IMR-90 (cell line): ENCODE results near the gene NARS2. TPM values are rescaled to one million over a fixed set of nuclear protein-coding genes. Genes with fewer than 3 reads are reported as not detected.

Experiments used
- ATAC-seq: fragments of 200-7000 bp; cut with Tn5 transposase; 2 replicates; pipeline ENCODE4 v1.9.1; 2020; ENCODE audit warnings: low read depth, mild to moderate bottlenecking, moderate library complexity
- BruUV-seq: library from RNA; stranded (reverse); fragments of 400-500 nt; replicated peaks from 2 replicates; lab custom pipeline; 2021; lab: Mats Ljungman, UMichigan
- CTCF ChIA-PET: fragments of 300-600 bp; formaldehyde crosslinking; extraction: SDS; loops from one replicate; lab custom pipeline; 2021; ENCODE audit warnings: antibody characterized with exemption; lab: Yijun Ruan, JAX
- POLR2A ChIA-PET: fragments of 300-600 bp; sonication (Branson Sonifier 250); formaldehyde crosslinking; loops from one replicate; lab custom pipeline; 2022; ENCODE audit warnings: antibody characterized with exemption; ENCODE audit not compliant: unreplicated experiment; lab: Charles Lee
- DNase-seq: peaks from one replicate; pipeline ENCODE4 v3.0.0; 2013
- H2AFZ ChIP-seq: replicated peaks from 2 replicates; pipeline ENCODE3; 2013; ENCODE audit warnings: low read length, mild to moderate bottlenecking; ENCODE audit not compliant: poor library complexity
- H2AK5ac ChIP-seq: 2 replicates; pipeline ENCODE4 v1.6.1; 2013; ENCODE audit warnings: low read depth, low read length, inconsistent platforms
- H2AK9ac ChIP-seq: replicated peaks from 2 replicates; pipeline ENCODE3; 2013; ENCODE audit warnings: mild to moderate bottlenecking, low read depth, low read length, moderate library complexity; ENCODE audit not compliant: poor library complexity
- H2BK120ac ChIP-seq: 2 replicates; pipeline ENCODE4 v1.6.1; 2013; ENCODE audit warnings: low read depth, low read length, inconsistent platforms
- H2BK15ac ChIP-seq: 3 replicates; pipeline ENCODE4 v1.6.1; 2013; ENCODE audit warnings: low read depth, low read length, inconsistent platforms
- H2BK20ac ChIP-seq: 2 replicates; pipeline ENCODE4 v1.6.1; 2013; ENCODE audit warnings: low read depth, mild to moderate bottlenecking, inconsistent platforms, low read length, moderate library complexity
- H2BK5ac ChIP-seq: 2 replicates; pipeline ENCODE4 v1.6.1; 2013; ENCODE audit warnings: mild to moderate bottlenecking, low read depth, low read length, inconsistent platforms; ENCODE audit not compliant: poor library complexity, severe bottlenecking
- H3K14ac ChIP-seq: replicated peaks from 2 replicates; pipeline ENCODE4 v1.6.1; 2013; ENCODE audit warnings: low read depth, low read length, inconsistent platforms
- H3K18ac ChIP-seq: 2 replicates; pipeline ENCODE4 v1.6.1; 2013; ENCODE audit warnings: low read depth, low read length, control low read depth
- H3K23ac ChIP-seq: 2 replicates; pipeline ENCODE4 v1.6.1; 2013; ENCODE audit warnings: low read depth, low read length, inconsistent platforms
- H3K27ac ChIP-seq: 2 replicates; pipeline ENCODE4 v1.5.1; 2013; ENCODE audit warnings: mild to moderate bottlenecking, control low read depth, low read length; ENCODE audit not compliant: insufficient read depth
- H3K27me3 ChIP-seq: 2 replicates; pipeline ENCODE4 v1.6.1; 2013; ENCODE audit warnings: low read length; ENCODE audit not compliant: control insufficient read depth, insufficient read depth
- H3K36me3 ChIP-seq: 2 replicates; pipeline ENCODE4 v1.6.1; 2013; ENCODE audit warnings: low read length, mixed read lengths; ENCODE audit not compliant: control insufficient read depth, insufficient read depth
- H3K4ac ChIP-seq: 2 replicates; pipeline ENCODE4 v1.6.1; 2013; ENCODE audit warnings: low read depth, low read length, inconsistent platforms
- H3K4me1 ChIP-seq: 2 replicates; pipeline ENCODE4 v1.6.1; 2013; ENCODE audit warnings: low read length, mixed read lengths; ENCODE audit not compliant: control insufficient read depth, insufficient read depth
- H3K4me2 ChIP-seq: 2 replicates; pipeline ENCODE4 v1.6.1; 2013; ENCODE audit warnings: low read depth, mild to moderate bottlenecking, control low read depth, low read length, moderate library complexity
- H3K4me3 ChIP-seq: 2 replicates; pipeline ENCODE4 v1.5.1; 2013; ENCODE audit warnings: low read depth, mild to moderate bottlenecking, control low read depth, low read length, moderate library complexity; ENCODE audit not compliant: insufficient read depth
- H3K56ac ChIP-seq: 2 replicates; pipeline ENCODE4 v1.6.1; 2013; ENCODE audit warnings: low read length, inconsistent platforms; ENCODE audit not compliant: insufficient read depth; ENCODE audit errors: extremely low read depth
- H3K79me1 ChIP-seq, 2 experiments: 2 replicates each; pipeline ENCODE4 v1.6.1; 2013; ENCODE audit warnings: low read length in 2 of 2, inconsistent platforms in 1 of 2, low read depth in 1 of 2
- H3K9ac ChIP-seq: 2 replicates; pipeline ENCODE4 v1.6.1; 2013; ENCODE audit warnings: low read depth, low read length, control low read depth
- H3K9me1 ChIP-seq: 2 replicates; pipeline ENCODE4 v1.6.1; 2013; ENCODE audit warnings: low read length, inconsistent platforms; ENCODE audit not compliant: insufficient read depth
- H3K9me3 ChIP-seq: 2 replicates; pipeline ENCODE4 v1.6.1; 2013; ENCODE audit warnings: low read length; ENCODE audit not compliant: control insufficient read depth, insufficient read depth
- H4K20me1 ChIP-seq: 2 replicates; pipeline ENCODE4 v1.6.1; 2013; ENCODE audit warnings: low read length, inconsistent platforms; ENCODE audit not compliant: insufficient read depth
- H4K5ac ChIP-seq: 2 replicates; pipeline ENCODE4 v1.6.1; 2013; ENCODE audit warnings: mild to moderate bottlenecking, low read depth, low read length, control low read depth
- H4K8ac ChIP-seq, 2 experiments: 2 replicates each; pipeline ENCODE4 v1.6.1; 2013; ENCODE audit warnings: low read depth in 2 of 2, low read length in 2 of 2, control low read depth in 1 of 2, inconsistent platforms in 1 of 2
- H4K91ac ChIP-seq: 2 replicates; pipeline ENCODE4 v1.6.1; 2013; ENCODE audit warnings: low read depth, low read length, inconsistent platforms; ENCODE audit not compliant: insufficient read depth
- BHLHE40 ChIP-seq: fragments of 150-350 bp; IDR thresholded peaks from 2 replicates; pipeline ENCODE4 v1.6.1; 2016; ENCODE audit warnings: mild to moderate bottlenecking, low read depth, low read length
- CEBPB ChIP-seq: IDR thresholded peaks from 2 replicates; pipeline ENCODE4 v1.6.1; 2012; ENCODE audit warnings: low read depth, low read length, improper control_type of control experiment
- CHD1 ChIP-seq: IDR thresholded peaks from 2 replicates; pipeline ENCODE4 v1.6.1; 2012; ENCODE audit warnings: low read depth, low read length, improper control_type of control experiment
- FOS ChIP-seq: fragments of 150-350 bp; IDR thresholded peaks from 2 replicates; pipeline ENCODE4 v1.6.1; 2016; ENCODE audit warnings: low read depth, low read length
- MAFK ChIP-seq: IDR thresholded peaks from 2 replicates; pipeline ENCODE4 v1.6.1; 2012; ENCODE audit warnings: low read depth, low read length, improper control_type of control experiment
- MAZ ChIP-seq: IDR thresholded peaks from 2 replicates; pipeline ENCODE4 v1.6.1; 2012; ENCODE audit warnings: low read depth, mild to moderate bottlenecking, low read length, improper control_type of control experiment, moderate library complexity, borderline replicate concordance
- MXI1 ChIP-seq: IDR thresholded peaks from 2 replicates; pipeline ENCODE4 v1.6.1; 2012; ENCODE audit warnings: low read depth, mild to moderate bottlenecking, low read length, moderate library complexity, borderline replicate concordance
- NFE2L2 ChIP-seq: fragments of 150-350 bp; IDR thresholded peaks from 2 replicates; pipeline ENCODE4 v1.6.1; 2016; ENCODE audit warnings: low read depth, mild to moderate bottlenecking, low read length
- RAD21 ChIP-seq: IDR thresholded peaks from 2 replicates; pipeline ENCODE4 v1.6.1; 2012; ENCODE audit warnings: low read length, improper control_type of control experiment
- SMC3 ChIP-seq: fragments of 150-350 bp; IDR thresholded peaks from 2 replicates; pipeline ENCODE4 v1.6.1; 2016; ENCODE audit warnings: low read depth, mild to moderate bottlenecking, antibody characterized with exemption, low read length, moderate library complexity
- WGBS, 2 experiments: methylation state at CpG; one replicate each; pipeline versions ENCODE4 v1.1.5 to v1.1.7; 2013; ENCODE audit warnings: missing lambda C conversion rate in 2 of 2; ENCODE audit not compliant: insufficient read length in 1 of 2; ENCODE audit errors: extremely low coverage in 2 of 2; 5-methylcytosine and 5-hydroxymethylcytosine counted together
- dilution Hi-C: fragments of 300-500 bp; cut with HindIII; formaldehyde crosslinking; loops from one replicate; pipeline ENCODE4 v1.14.3; 2018; ENCODE audit warnings: low sequenced_read_pairs; ENCODE audit not compliant: unreplicated experiment
- in situ Hi-C: fragments of 300-500 bp; cut with MboI; formaldehyde crosslinking; loops from 3 replicates; pipeline ENCODE4 v1.14.3; 2019; ENCODE audit warnings: low sequenced_read_pairs, inconsistent platforms, mixed read lengths
- intact Hi-C: fragments of 100-400 bp; cut with micrococcal nuclease; formaldehyde crosslinking; loops from 2 replicates; pipeline ENCODE4 v1.10.0; 2022
- polyA plus RNA-seq, 3 experiments: library from polyadenylated mRNA; depleted of rRNA; stranded (reverse); fragments of >200 nt; gene quantifications; 2 replicates each; pipeline ENCODE4 v1.2.3, GENCODE V29; 2012; ENCODE audit warnings: low replicate concordance in 1 of 3
- total RNA-seq: library from RNA; depleted of rRNA; stranded (reverse); fragments of >200 nt; gene quantifications from 2 replicates; pipeline ENCODE4 v1.2.3, GENCODE V29; 2012
- TF ChIP-seq, protein P1 (sequence below): fragments of 150-350 bp; IDR thresholded peaks from 2 replicates; pipeline ENCODE4 v1.6.1; 2016; ENCODE audit warnings: low read depth, mild to moderate bottlenecking, low read length, moderate library complexity, borderline replicate concordance

Gene NARS2
- total and polyA plus RNA-seq, 2 of the 4 experiments (the other 2 are of a cell fraction) = 8.0 to 15.8 TPM

DNA sequence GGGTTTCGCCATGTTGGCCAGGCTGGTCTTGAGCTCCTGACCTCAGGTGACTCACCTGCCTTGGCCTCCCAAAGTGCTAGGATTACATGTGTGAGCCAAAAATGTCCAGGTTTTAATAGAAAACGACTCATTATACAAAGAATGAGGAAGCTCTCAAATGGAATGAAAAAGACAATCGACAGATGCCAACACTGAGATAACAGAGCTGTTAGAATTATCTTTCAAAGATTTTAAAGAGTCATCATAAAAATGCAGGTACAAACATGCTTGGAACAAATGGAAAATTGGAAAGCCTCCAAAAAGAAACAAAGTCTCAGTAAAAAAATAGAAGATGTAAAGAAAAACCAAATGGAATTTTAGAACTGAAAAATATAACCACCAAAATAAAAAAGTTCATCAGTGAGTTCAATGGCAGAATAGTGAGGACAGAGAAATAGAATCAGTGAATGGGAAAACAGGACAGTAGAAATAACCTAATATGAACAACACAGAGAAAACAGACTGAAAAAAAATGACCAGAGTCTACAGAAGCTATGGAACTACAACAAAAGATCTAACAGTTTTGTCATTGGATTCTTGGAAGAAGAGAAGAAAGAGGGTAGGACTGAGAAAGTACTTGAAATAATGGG is 168.0 kb downstream of the NARS2 start:
- Histone ChIP-seq H3K4ac (no peak overlapping the region), H2BK15ac (no peak overlapping the region), H3K4me3 (no peak overlapping the region), H2BK20ac (no peak overlapping the region), H2AK5ac (no peak overlapping the region), H3K27ac (no peak overlapping the region), H2AFZ (no peak overlapping the region), H3K36me3 (peaks cover 2% of the 10 kb centered on the region; the same call in 1 of the 2 replicates), H3K27me3 (no peaks in the 10 kb centered on the region), H3K56ac (no peak overlapping the region), H4K91ac (no peak overlapping the region), H2BK120ac (no peak overlapping the region), H3K18ac (no peak overlapping the region), H4K5ac (no peak overlapping the region), H3K4me2 (no peak overlapping the region), H2BK5ac (no peak overlapping the region), H4K20me1 (peaks cover 7% of the 10 kb centered on the region), H3K9ac (no peak overlapping the region), H3K79me1 (peaks cover 30 to 33% of the 10 kb centered on the region in 2 experiments), H3K9me3 (peaks cover 10% of the 10 kb centered on the region), H3K9me1 (0 out of 2 replicates have a peak, but pooled peaks cover 5% of the 10 kb centered on the region), H2AK9ac (no peak overlapping the region), H4K8ac (no peak overlapping the region), H3K4me1 (no peaks in the 10 kb centered on the region), H3K23ac (no peak overlapping the region), H3K14ac (no peak overlapping the region)
- CTCF ChIA-PET = no interaction called here
- BruUV-seq = no TSS peak
- dilution Hi-C loops (no loop called here), intact Hi-C loops (no loop called here), in situ Hi-C loops (no loop called here)
- DNase-seq (no peak), ATAC-seq (no peak)
- no CpG with 5 or more reads among the region's 3 CpGs for WGBS, 2 experiments
- TF ChIP-seq SMC3 (no peak), CHD1 (no peak), RAD21 (no peak), MXI1 (no peak), FOS (no peak), CEBPB (no peak), MAFK (no peak), NFE2L2 (no peak), BHLHE40 (no peak), MAZ (no peak)
- TF ChIP-seq, protein P1, sequence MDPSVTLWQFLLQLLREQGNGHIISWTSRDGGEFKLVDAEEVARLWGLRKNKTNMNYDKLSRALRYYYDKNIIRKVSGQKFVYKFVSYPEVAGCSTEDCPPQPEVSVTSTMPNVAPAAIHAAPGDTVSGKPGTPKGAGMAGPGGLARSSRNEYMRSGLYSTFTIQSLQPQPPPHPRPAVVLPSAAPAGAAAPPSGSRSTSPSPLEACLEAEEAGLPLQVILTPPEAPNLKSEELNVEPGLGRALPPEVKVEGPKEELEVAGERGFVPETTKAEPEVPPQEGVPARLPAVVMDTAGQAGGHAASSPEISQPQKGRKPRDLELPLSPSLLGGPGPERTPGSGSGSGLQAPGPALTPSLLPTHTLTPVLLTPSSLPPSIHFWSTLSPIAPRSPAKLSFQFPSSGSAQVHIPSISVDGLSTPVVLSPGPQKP = no peak
- POLR2A ChIA-PET = no interaction called here
